DMS53 treated with DMSO at 0.1 percent for 48 hours (cell line): Measurements from ENCODE around the gene ENPP4.
A peak's percentile ranks its signal among the peaks of the same experiment; 100 is the strongest.
"Not testable (repeated sequence)": the region's sequence is repeated elsewhere in the genome, so short reads cannot be mapped to it uniquely, and the experiment has no call there.

Experiments
- DNase-seq: peaks from one replicate; lab custom pipeline; 2025; ENCODE audit not compliant: unreplicated experiment; lab: John Stamatoyannopoulos, UW

ENPP4 gene

GRCh38 chr6:46129629-46130511, at the start of gene ENPP4:
Gene ENPP4 (plus strand): TSS chr6:46129989. CDS start chr6:46139584, 9,595 bp downstream.
- DNase-seq = peak; percentile 90

GRCh38 chr6:46080111-46080510, 49.7 kb upstream of the ENPP4 start:
- no peak for DNase-seq

GRCh38 chr6:46085688-46086087, 44.1 kb upstream of the ENPP4 start:
- not testable (repeated sequence) for DNase-seq

GRCh38 chr6:46090115-46091079, 39.4 kb upstream of the ENPP4 start:
- peak; percentile 69 for DNase-seq

GRCh38 chr6:46091080-46091478, 38.7 kb upstream of the ENPP4 start:
- no peak for DNase-seq

- no peak for DNase-seq
Observed at GRCh38 chr6:46095251-46095650, 34.5 kb upstream of the ENPP4 start.

GRCh38 chr6:46097366-46097765, 32.4 kb upstream of the ENPP4 start:
- DNase-seq = no peak

- DNase-seq = peak; percentile 73
Observed at GRCh38 chr6:46098678-46099077, 31.1 kb upstream of the ENPP4 start.

- DNase-seq = no peak
Observed at GRCh38 chr6:46099952-46100351, 29.8 kb upstream of the ENPP4 start.

GRCh38 chr6:46102123-46102522, 27.7 kb upstream of the ENPP4 start:
- no peak for DNase-seq

- DNase-seq = no peak
Observed at GRCh38 chr6:46103441-46104115, 26.2 kb upstream of the ENPP4 start.

GRCh38 chr6:46104209-46104608, 25.6 kb upstream of the ENPP4 start:
- no peak for DNase-seq

GRCh38 chr6:46105568-46105967, 24.2 kb upstream of the ENPP4 start:
- no peak for DNase-seq

- peak; percentile 95 for DNase-seq
Observed at GRCh38 chr6:46113370-46113769, 16.4 kb upstream of the ENPP4 start.

- DNase-seq = no peak
Observed at GRCh38 chr6:46115634-46116033, 14.2 kb upstream of the ENPP4 start.

- DNase-seq = no peak
Observed at GRCh38 chr6:46116289-46116688, 13.5 kb upstream of the ENPP4 start.

- DNase-seq = no peak
Observed at GRCh38 chr6:46118157-46118556, 11.6 kb upstream of the ENPP4 start.

- DNase-seq = no peak
Observed at GRCh38 chr6:46118836-46119235, 11.0 kb upstream of the ENPP4 start.

- not testable (repeated sequence) for DNase-seq
Observed at GRCh38 chr6:46119679-46120078, 10.1 kb upstream of the ENPP4 start.

GRCh38 chr6:46128476-46128875, 1.3 kb upstream of the ENPP4 start:
- DNase-seq = no peak

- DNase-seq = peak; percentile 84
Observed at GRCh38 chr6:46129291-46129628, 529 bp upstream of the ENPP4 start.
